Activated T-helper 17 cell treated with anti-CD3 and anti-CD28 coated beads, Interleukin-2, amount 50 U/mL, for 72 hours (primary cell): ENCODE data around the gene AQP10. TPM values are rescaled to one million over a fixed set of nuclear protein-coding genes. Genes with fewer than 3 reads are reported as not detected.
"Not testable (repeated sequence)": the region's sequence is repeated elsewhere in the genome, so short reads cannot be mapped to it uniquely, and the experiment has no call there.

ENCODE experiments used
- ATAC-seq: fragments of 150-1000 bp; cut with Tn5 transposase; replicated peaks from 2 replicates; pipeline ENCODE4 v1.10.0; 2021; ENCODE audit warnings: mild to moderate bottlenecking, moderate library complexity
- H3K27ac Mint-ChIP-seq: one replicate; pipeline ENCODE4 v1.8.0; 2022; ENCODE audit warnings: mixed read lengths
- H3K27me3 Mint-ChIP-seq: one replicate; pipeline ENCODE4 v1.8.0; 2022; ENCODE audit warnings: mixed read lengths
- H3K36me3 Mint-ChIP-seq: one replicate; pipeline ENCODE4 v1.8.0; 2022; ENCODE audit warnings: low read depth, mild to moderate bottlenecking, mixed read lengths
- H3K4me1 Mint-ChIP-seq: one replicate; pipeline ENCODE4 v1.8.0; 2022; ENCODE audit warnings: mixed read lengths
- H3K4me3 Mint-ChIP-seq: one replicate; pipeline ENCODE4 v1.8.0; 2022; ENCODE audit warnings: mild to moderate bottlenecking, mixed read lengths
- H3K9me3 Mint-ChIP-seq: one replicate; pipeline ENCODE4 v1.8.0; 2022; ENCODE audit warnings: mixed read lengths
- total RNA-seq, 2 donors: library from RNA; stranded (reverse); gene quantifications; one replicate each; pipeline ENCODE4 v1.2.3, GENCODE V29; 2022

AQP10 gene
- total RNA-seq, 2 donors from 2014 or later: not detected

- Mint-ChIP-seq H3K36me3 (peaks cover 97% of the 10 kb centered on the region), H3K4me1 (peaks cover 51% of the 10 kb centered on the region), H3K9me3 (no peaks in the 10 kb centered on the region), H3K27me3 (no peaks in the 10 kb centered on the region), H3K27ac (peak overlapping the region; percentile 83), H3K4me3 (peak overlapping the region; percentile 84)
- no peak for ATAC-seq
Observed at GRCh38 chr1:154346276-154346917, 25.5 kb downstream of the AQP10 start.

GRCh38 chr1:154347961-154348360 is 27.1 kb downstream of the AQP10 start:
- Mint-ChIP-seq H3K27me3 (no peaks in the 10 kb centered on the region), H3K27ac (peak overlapping the region; percentile 79), H3K36me3 (peaks cover 90% of the 10 kb centered on the region), H3K9me3 (no peaks in the 10 kb centered on the region), H3K4me3 (no peak overlapping the region), H3K4me1 (peaks cover 46% of the 10 kb centered on the region)
- ATAC-seq: no peak

- Mint-ChIP-seq H3K36me3 (peaks cover 85% of the 10 kb centered on the region), H3K4me3 (no peak overlapping the region), H3K4me1 (peaks cover 46% of the 10 kb centered on the region), H3K27me3 (no peaks in the 10 kb centered on the region), H3K9me3 (no peaks in the 10 kb centered on the region), H3K27ac (peak overlapping the region; percentile 80)
- ATAC-seq: no peak
Observed at GRCh38 chr1:154348429-154349076, 27.7 kb downstream of the AQP10 start.

GRCh38 chr1:154349121-154349520 is 28.2 kb downstream of the AQP10 start:
- Mint-ChIP-seq H3K27ac (peak overlapping the region; percentile 80), H3K36me3 (peaks cover 80% of the 10 kb centered on the region), H3K27me3 (no peaks in the 10 kb centered on the region), H3K9me3 (no peaks in the 10 kb centered on the region), H3K4me1 (peaks cover 46% of the 10 kb centered on the region), H3K4me3 (no peak overlapping the region)
- ATAC-seq: no peak

GRCh38 chr1:154350383-154350782 is 29.5 kb downstream of the AQP10 start:
- peaks cover 39% of the 10 kb centered on the region for H3K4me1 Mint-ChIP-seq
- no peaks in the 10 kb centered on the region for H3K27me3 Mint-ChIP-seq
- no peak overlapping the region for H3K27ac Mint-ChIP-seq
- peaks cover 67% of the 10 kb centered on the region for H3K36me3 Mint-ChIP-seq
- no peak overlapping the region for H3K4me3 Mint-ChIP-seq
- no peak for ATAC-seq
- no peaks in the 10 kb centered on the region for H3K9me3 Mint-ChIP-seq

- peak overlapping the region; percentile 50 for H3K4me3 Mint-ChIP-seq
- ATAC-seq: no peak
- H3K27me3 Mint-ChIP-seq: no peaks in the 10 kb centered on the region
- H3K9me3 Mint-ChIP-seq: no peaks in the 10 kb centered on the region
- peaks cover 33% of the 10 kb centered on the region for H3K4me1 Mint-ChIP-seq
- no peak overlapping the region for H3K27ac Mint-ChIP-seq
- peaks cover 56% of the 10 kb centered on the region for H3K36me3 Mint-ChIP-seq
Observed at GRCh38 chr1:154351363-154352068, 30.6 kb downstream of the AQP10 start.

- Mint-ChIP-seq H3K27me3 (no peaks in the 10 kb centered on the region), H3K4me1 (peaks cover 29% of the 10 kb centered on the region), H3K27ac (peak overlapping the region; percentile 87), H3K4me3 (peak overlapping the region; percentile 83), H3K36me3 (peaks cover 49% of the 10 kb centered on the region), H3K9me3 (no peaks in the 10 kb centered on the region)
- ATAC-seq: no peak
Observed at GRCh38 chr1:154352245-154352580, 31.3 kb downstream of the AQP10 start.

GRCh38 chr1:154352581-154353459 is 31.9 kb downstream of the AQP10 start:
- peak; percentile 89 for ATAC-seq
- no peaks in the 10 kb centered on the region for H3K9me3 Mint-ChIP-seq
- H3K4me3 Mint-ChIP-seq: peak overlapping the region; percentile 83
- H3K36me3 Mint-ChIP-seq: peaks cover 43% of the 10 kb centered on the region
- H3K4me1 Mint-ChIP-seq: peaks cover 26% of the 10 kb centered on the region
- H3K27ac Mint-ChIP-seq: peak overlapping the region; percentile 87
- no peaks in the 10 kb centered on the region for H3K27me3 Mint-ChIP-seq

GRCh38 chr1:154353460-154353904 is 32.6 kb downstream of the AQP10 start:
- Mint-ChIP-seq H3K36me3 (peaks cover 36% of the 10 kb centered on the region), H3K4me3 (peak overlapping the region; percentile 83), H3K4me1 (peaks cover 26% of the 10 kb centered on the region), H3K27ac (peak overlapping the region; percentile 87), H3K9me3 (no peaks in the 10 kb centered on the region), H3K27me3 (no peaks in the 10 kb centered on the region)
- ATAC-seq: peak; percentile 76

GRCh38 chr1:154353966-154354365 is 33.1 kb downstream of the AQP10 start:
- no peaks in the 10 kb centered on the region for H3K9me3 Mint-ChIP-seq
- H3K4me1 Mint-ChIP-seq: peaks cover 26% of the 10 kb centered on the region
- H3K4me3 Mint-ChIP-seq: peak overlapping the region; percentile 83
- H3K36me3 Mint-ChIP-seq: peaks cover 31% of the 10 kb centered on the region
- ATAC-seq: no peak
- no peaks in the 10 kb centered on the region for H3K27me3 Mint-ChIP-seq
- H3K27ac Mint-ChIP-seq: peak overlapping the region; percentile 87

GRCh38 chr1:154358519-154358918 is 37.6 kb downstream of the AQP10 start:
- H3K4me3 Mint-ChIP-seq: no peak overlapping the region
- H3K27ac Mint-ChIP-seq: no peak overlapping the region
- H3K9me3 Mint-ChIP-seq: no peaks in the 10 kb centered on the region
- ATAC-seq: no peak
- H3K4me1 Mint-ChIP-seq: peaks cover 8% of the 10 kb centered on the region
- no peaks in the 10 kb centered on the region for H3K36me3 Mint-ChIP-seq
- H3K27me3 Mint-ChIP-seq: no peaks in the 10 kb centered on the region

- Mint-ChIP-seq H3K27me3 (no peaks in the 10 kb centered on the region), H3K9me3 (no peaks in the 10 kb centered on the region), H3K36me3 (no peaks in the 10 kb centered on the region), H3K4me3 (no peak overlapping the region), H3K4me1 (no peaks in the 10 kb centered on the region), H3K27ac (no peak overlapping the region)
- no peak for ATAC-seq
Observed at GRCh38 chr1:154360288-154360687, 39.4 kb downstream of the AQP10 start.

- H3K27me3 Mint-ChIP-seq, H3K27ac Mint-ChIP-seq, H3K4me1 Mint-ChIP-seq, H3K9me3 Mint-ChIP-seq, H3K36me3 Mint-ChIP-seq, H3K4me3 Mint-ChIP-seq, ATAC-seq: not testable (repeated sequence)
Observed at GRCh38 chr1:154360881-154361280, 40.0 kb downstream of the AQP10 start.

GRCh38 chr1:154361357-154361756 is 40.5 kb downstream of the AQP10 start:
- no peak overlapping the region for H3K27ac Mint-ChIP-seq

More at GRCh38 chr1:154361357-154361756, 40.5 kb downstream of the AQP10 start:
- Mint-ChIP-seq H3K4me3 (no peak overlapping the region), H3K9me3 (no peaks in the 10 kb centered on the region), H3K4me1 (peaks cover 6% of the 10 kb centered on the region), H3K27me3 (no peaks in the 10 kb centered on the region), H3K36me3 (no peaks in the 10 kb centered on the region)
- ATAC-seq: no peak
